ENCODE measurements around the gene BIRC7.
"Not testable (repeated sequence)": the region's sequence is repeated elsewhere in the genome, so short reads cannot be mapped to it uniquely, and the experiment has no call there.

The BIRC7 gene

GRCh38 chr20:63208346-63208909, 27.3 kb upstream of the BIRC7 start:
- no peak for DNase-seq

GRCh38 chr20:63210011-63210605, 25.6 kb upstream of the BIRC7 start:
- no peak for DNase-seq

- DNase-seq = no peak
Observed at GRCh38 chr20:63212393-63212730, 23.3 kb upstream of the BIRC7 start.

DNA sequence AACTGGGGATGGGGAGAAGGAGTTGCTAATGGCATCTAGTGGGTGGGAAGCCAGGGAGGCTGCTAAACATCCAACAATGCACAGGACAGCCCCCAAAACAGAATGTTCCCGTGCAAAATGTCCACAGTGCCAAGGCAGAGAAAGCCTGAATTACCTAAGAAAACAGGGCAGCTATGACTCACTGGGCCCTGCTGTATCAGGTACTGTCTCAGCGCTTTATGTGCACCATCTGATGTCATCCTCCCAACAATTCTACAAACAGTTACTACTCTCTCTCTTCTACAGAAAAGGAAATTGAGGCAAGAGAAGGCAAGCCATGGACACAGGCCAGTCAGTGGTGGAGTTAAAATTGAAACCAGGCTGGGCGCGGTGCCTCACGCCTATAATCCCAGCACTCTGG, 22.9 kb upstream of the BIRC7 start:
- DNase-seq = no peak

DNA sequence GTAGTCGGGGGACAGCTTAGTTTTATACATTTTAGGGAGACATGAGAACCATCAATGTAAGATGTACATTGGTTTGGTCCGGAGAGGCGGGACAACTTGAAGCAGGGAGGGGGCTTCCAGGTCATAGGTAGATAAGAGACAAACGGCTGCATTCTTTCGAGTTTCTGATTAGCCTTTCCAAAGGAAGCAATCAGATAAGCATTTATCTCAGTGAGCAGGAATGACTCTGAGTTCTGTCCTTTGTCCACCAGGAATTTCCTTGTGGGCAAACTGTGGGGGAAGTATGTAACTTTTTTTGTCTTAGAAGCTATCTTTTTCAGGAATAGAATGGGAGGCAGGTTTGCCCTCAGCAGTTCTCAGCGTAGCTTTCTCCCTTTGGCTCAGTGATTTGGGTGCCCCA, 21.2 kb upstream of the BIRC7 start:
- no peak for DNase-seq

DNA sequence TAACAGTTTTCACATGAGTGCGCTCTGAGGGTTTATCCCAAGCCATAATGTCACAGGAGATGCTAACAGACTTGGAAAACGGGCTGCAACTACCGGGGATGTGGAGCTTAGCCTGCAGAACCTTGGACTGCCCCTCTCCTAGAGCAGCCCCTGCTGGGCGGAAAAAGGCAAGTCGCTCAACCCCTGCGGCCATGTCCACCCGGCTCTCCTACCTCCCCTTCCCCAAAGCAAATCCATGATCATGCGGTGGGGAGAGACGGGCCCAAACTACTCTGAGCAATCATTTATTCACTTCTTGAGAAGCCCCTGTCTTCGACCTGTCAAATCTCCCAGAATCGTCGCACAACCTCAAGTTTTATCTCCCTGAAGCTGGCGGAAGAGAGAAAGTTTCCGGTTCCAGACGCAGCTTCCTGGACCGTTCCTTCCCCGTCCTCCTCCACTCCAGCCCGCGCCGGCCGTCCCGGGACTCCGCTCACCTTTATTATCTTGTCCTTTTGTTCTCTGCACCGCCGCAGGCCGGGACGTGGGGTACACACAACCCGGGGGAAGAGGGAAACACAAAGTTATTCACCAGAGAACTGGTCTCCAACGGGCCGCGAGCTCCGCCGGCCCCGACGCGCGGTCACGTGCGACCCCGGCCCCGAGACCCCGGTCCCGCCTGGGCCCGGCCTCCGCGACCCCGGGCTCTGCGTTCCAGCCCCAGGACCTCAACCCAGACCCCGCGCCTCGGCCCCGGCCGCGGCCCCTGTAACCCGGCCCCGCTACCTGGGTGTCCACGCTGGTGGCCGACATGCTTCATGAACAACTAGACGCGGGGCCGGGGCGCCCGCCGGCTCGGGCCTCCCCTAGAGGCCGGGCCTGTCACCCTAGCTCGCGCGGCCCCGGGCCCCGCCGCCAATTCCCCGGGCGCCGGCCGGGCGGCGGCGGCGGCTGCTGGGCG, 20.3 kb upstream of the BIRC7 start:
- peak; percentile 26 to 36 for DNase-seq

GRCh38 chr20:63216041-63216848, 19.5 kb upstream of the BIRC7 start, which contains the start of gene YTHDF1:
Gene YTHDF1 (minus strand): TSS chr20:63216131. CDS start chr20:63215892, 239 bp downstream.
- DNase-seq = peak; percentile 95 to 97

- DNase-seq = no peak
Observed at GRCh38 chr20:63216849-63217471, 18.7 kb upstream of the BIRC7 start.

GRCh38 chr20:63217706-63218105, 18.0 kb upstream of the BIRC7 start:
- DNase-seq = no peak

GRCh38 chr20:63218701-63219446, 16.8 kb upstream of the BIRC7 start:
- no peak for DNase-seq

DNA sequence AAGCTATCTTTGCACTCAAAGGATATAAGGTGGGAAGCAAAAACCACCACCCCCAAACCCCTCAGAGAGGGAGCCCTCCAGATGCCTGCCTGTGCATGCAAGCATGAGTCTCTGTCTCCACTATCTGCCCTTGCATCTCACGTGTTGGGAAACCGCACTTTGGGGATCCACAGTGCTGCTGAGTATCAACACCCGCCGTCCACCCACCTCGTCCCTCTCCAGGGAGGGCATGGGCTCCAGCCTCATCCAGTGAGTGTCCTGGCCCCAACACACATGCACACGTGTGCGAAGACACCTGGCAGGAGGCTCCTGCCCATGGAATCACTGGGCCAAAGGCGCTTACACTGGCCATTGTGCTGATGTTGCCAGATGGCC, 16.3 kb upstream of the BIRC7 start:
- no peak for DNase-seq

- DNase-seq = no peak
Observed at GRCh38 chr20:63219866-63220521, 15.7 kb upstream of the BIRC7 start.

DNA sequence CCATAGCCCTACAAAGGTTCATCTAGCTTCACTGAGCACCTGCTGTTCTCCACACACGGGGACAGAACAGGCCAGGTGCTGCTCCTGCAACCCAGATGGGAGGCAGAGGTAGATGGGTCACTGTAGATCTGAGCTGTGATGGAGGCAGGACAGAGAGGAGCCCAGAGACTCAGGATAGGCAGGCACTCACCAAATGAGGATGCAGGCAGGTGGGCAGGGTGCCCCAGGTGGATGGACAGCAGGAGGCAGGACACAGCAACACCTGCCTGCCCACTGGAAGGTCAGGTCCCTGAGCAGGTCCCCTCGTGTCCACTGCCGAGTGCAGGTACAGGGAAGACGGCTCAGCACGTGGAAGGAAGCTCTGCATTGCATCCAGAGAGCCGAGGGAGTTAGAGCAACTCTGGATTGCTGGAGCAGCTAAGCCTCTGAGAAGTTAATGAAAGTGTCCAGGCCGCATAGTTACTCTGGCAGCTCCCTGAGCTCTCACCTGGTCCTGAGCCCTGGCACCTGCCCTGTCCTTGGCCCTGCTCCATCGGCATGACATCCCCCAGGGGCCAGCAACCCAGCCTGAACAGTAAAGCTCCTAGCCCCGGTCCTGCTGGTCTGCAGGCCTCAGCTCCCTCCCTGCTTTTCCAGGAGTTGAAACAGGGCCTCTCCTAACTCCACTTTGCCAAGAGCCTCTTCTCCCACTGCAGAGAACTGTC, 14.9 kb upstream of the BIRC7 start:
- no peak for DNase-seq

DNA sequence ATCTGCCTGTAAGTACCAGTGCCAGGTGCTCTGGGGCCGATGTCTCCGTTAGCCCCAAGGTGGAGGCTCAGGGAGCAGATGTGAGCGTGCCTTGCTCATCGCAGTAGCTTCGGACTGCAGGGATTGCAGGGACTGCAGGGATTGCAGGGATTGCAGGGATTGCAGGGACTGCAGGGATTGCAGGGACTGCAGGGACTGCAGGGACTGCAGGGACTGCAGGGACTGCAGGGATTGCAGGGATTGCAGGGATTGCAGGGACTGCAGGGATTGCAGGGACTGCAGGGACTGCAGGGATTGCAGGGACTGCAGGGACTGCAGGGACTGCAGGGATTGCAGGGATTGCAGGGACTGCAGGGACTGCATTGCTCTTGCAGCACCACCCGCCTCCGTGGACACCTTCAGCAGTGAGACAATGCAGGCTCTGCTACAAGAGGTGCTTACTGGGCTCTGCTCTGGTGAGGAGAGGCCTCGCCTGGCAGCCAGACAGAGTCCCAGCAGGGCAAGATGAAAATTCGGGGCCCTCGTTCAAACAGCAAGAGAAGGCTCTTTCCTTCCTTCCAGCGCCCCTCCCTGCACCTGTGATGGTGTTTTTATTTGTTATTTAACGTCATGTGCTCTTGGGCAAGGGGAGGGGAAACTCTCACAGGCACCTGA, 14.2 kb upstream of the BIRC7 start:
- not testable (repeated sequence) for DNase-seq

DNA sequence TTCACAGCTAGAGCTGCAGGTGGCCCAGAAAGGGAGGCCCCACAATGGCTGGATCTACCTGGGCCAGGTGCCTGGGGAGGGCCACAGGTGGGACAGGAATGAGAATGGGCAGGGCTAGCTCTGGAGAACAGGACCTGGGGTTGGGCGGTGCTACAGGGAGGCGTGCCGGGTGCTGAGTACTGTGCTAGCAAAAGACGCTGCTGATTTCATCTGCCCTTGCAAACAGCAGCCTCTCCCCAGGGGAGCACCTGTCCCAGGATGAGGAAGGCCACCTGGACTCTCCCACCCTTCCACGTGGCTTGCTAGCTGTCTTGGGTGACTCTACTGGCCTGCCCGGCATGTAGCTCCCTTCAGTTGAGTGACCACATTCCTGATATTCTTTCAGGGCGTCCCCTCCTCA, 13.2 kb upstream of the BIRC7 start:
- no peak for DNase-seq

GRCh38 chr20:63223121-63223825, 12.4 kb upstream of the BIRC7 start:
- DNase-seq = peak; percentile 53 to 57

DNA sequence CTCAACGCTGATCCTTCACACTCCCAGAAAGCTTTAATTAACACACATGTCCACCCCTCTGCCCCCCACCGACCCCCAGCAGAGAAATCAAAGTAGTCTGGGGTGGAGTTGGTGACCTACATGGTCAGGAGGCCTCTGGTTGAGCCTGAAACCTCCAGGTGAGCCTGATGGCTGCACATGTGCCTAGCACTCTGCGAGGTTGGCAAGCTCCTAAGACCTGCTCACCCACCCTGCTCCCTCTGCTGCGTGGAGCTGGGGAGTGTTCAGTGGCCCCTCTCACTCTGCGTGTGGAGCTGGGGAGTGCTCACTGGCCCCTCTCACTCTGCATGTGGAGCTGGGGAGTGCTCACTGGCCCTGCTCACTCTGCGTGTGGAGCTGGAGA, 11.9 kb upstream of the BIRC7 start:
- no peak for DNase-seq

DNA sequence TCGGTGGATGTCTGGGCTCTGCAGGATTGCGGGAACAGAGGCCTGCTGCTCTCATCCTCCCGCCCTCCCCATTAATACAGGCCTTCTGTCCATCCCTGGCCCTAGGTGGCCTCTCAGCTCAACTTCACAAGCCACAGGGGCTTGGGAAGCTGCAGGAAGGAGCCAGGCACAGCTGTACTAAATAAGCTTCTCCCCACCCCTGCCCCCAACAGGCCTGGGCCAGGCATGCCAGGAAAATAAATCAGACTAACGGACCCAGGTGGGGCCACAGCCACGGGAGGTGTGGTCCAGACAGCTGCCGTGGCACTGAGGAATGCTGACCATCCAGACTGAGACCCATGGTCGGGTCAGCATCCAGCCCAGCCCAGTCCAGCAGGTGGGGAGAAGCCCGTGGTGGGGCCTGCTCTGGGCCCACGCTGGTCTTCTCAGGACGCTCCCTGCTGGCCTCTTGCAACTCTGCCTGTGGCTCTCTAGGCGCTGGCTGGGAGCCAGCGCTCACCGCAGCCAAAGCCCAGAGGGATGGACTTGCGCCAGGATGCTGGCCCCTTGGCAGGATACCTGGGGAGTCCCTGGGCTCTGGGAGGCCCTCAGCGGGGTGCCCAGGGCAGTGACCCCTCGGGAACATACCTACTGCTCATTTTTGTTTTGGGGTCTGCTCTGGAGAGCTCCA, 11.2 kb upstream of the BIRC7 start:
- DNase-seq = no peak

DNA sequence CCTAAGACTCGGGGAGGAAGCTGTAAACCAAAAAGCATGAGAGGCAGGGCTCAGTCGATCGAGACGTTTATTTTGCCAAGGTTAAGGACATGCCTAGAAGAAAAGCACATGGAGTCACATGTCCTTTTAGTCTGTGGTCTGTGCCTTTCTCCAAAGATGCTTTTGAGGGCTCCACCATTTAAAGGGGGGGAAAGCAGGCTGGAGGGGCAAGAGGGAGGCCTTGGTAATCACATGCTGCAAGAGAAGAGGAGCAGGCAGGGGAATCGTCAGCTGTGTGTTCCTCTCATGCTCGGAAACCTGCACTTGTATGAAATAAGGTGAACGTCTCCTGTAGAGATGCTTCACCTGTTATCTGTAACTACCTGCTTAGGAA, 10.6 kb upstream of the BIRC7 start:
- no peak for DNase-seq
